Body of pancreas (tissue), 4 donors: ENCODE measurements around the gene B3GAT1.

ENCODE experiments used
- CTCF ChIP-seq, 7 experiments: fragments of 450-650 bp in 4 of 7; fragments of 200-600 bp in 3 of 7; sonication (generic) in 3 of 7; IDR thresholded peaks; one replicate each; pipeline ENCODE4 v1.5.1; 2016 to 2019; ENCODE audit warnings: antibody characterized with exemption in 7 of 7
- POLR2A ChIP-seq, 3 donors: fragments of 450-650 bp; IDR thresholded peaks; one replicate each; pipeline ENCODE4 v1.6.1; 2016; ENCODE audit warnings: antibody characterized with exemption in 3 of 3, mild to moderate bottlenecking in 2 of 3

GRCh38 chr11:134412203-134413042 is at the start of gene B3GAT1:
- TF ChIP-seq CTCF (IDR thresholded peaks at IDR 0.05): no peak
- TF ChIP-seq POLR2A (IDR thresholded peaks at IDR 0.05): no peak
